Measurements from ENCODE around the gene PLEKHG4B. TPM values are rescaled to one million over a fixed set of nuclear protein-coding genes. Genes with fewer than 3 reads are reported as not detected.

Gene PLEKHG4B
- total RNA-seq, 1 experiment from 2014 or later: 44.3 TPM

- peak overlapping the region in 2 of 3 experiments; percentile 49 to 71; a peak in 3 of 7 replicates for H3K27ac Mint-ChIP-seq
- no peak overlapping the region for H2BK15ac ChIP-seq (ENCODE audit: low read depth, low read length)
These were observed 17.9 kb downstream of the PLEKHG4B start for GRCh38 chr5:109826-110225.

More at GRCh38 chr5:109826-110225, 17.9 kb downstream of the PLEKHG4B start:
- no peaks in the 10 kb centered on the region for H3K79me1 ChIP-seq (ENCODE audit: insufficient read depth, low read depth, low read length, poor library complexity, severe bottlenecking)
- TF ChIP-seq, protein P1, sequence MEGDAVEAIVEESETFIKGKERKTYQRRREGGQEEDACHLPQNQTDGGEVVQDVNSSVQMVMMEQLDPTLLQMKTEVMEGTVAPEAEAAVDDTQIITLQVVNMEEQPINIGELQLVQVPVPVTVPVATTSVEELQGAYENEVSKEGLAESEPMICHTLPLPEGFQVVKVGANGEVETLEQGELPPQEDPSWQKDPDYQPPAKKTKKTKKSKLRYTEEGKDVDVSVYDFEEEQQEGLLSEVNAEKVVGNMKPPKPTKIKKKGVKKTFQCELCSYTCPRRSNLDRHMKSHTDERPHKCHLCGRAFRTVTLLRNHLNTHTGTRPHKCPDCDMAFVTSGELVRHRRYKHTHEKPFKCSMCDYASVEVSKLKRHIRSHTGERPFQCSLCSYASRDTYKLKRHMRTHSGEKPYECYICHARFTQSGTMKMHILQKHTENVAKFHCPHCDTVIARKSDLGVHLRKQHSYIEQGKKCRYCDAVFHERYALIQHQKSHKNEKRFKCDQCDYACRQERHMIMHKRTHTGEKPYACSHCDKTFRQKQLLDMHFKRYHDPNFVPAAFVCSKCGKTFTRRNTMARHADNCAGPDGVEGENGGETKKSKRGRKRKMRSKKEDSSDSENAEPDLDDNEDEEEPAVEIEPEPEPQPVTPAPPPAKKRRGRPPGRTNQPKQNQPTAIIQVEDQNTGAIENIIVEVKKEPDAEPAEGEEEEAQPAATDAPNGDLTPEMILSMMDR (conservative IDR thresholded peaks at IDR 0.05): no peak
- no peak overlapping the region for H3K23ac ChIP-seq (ENCODE audit: insufficient read length, low read depth, low read length)
- no peaks in the 10 kb centered on the region for H3K9me3 ChIP-seq (ENCODE audit: control insufficient read depth, low read depth, low read length)
- no peak overlapping the region for H2BK12ac ChIP-seq (ENCODE audit: insufficient read length, low read depth, low read length)
- H2AFZ ChIP-seq (ENCODE audit: low read length): no peak overlapping the region
- H3K4ac ChIP-seq (ENCODE audit: low read depth, low read length): no peak overlapping the region
- no peak overlapping the region for H4K91ac ChIP-seq (ENCODE audit: insufficient read length, low read depth, low read length)
- no peak overlapping the region for H4K8ac ChIP-seq (replicated peaks; ENCODE audit: insufficient read length, low read depth, low read length)
- H3K18ac ChIP-seq (ENCODE audit: insufficient read length, low read depth, low read length): no peak overlapping the region
- Mint-ChIP-seq H3K36me3 (ENCODE audit: insufficient read depth in 1 of 3, low read depth in 3 of 3) (peaks cover 43 to 60% (median 51%) of the 10 kb centered on the region in 3 experiments), H3K27me3 (ENCODE audit: low read depth) (no peaks in the 10 kb centered on the region), H3K4me3 (no peak overlapping the region; a peak in 1 of 5 replicates), H3K4me1 (peaks cover 23 to 24% of the 10 kb centered on the region in 2 experiments), H3K9me3 (no peaks in the 10 kb centered on the region; a peak in 1 of 5 replicates)
- H2AK5ac ChIP-seq (ENCODE audit: insufficient read length, low read length): no peak overlapping the region
- no peak overlapping the region for H3K4me2 ChIP-seq (ENCODE audit: insufficient read depth, insufficient read length, low read length)
- H2BK20ac ChIP-seq (ENCODE audit: low read depth, low read length, poor library complexity, severe bottlenecking): no peak overlapping the region
- DNase-seq: no peak
- H3K27ac ChIP-seq (ENCODE audit: insufficient read length, low read depth, low read length): no peak overlapping the region
- H3K4me1 ChIP-seq (ENCODE audit: insufficient read depth, low read length): peaks cover 6% of the 10 kb centered on the region
- WGBS (ENCODE audit: extremely low coverage, insufficient read length, low lambda C conversion rate): no CpG with 5 or more reads among the region's 14 CpGs
- no peak overlapping the region for H4K5ac ChIP-seq (ENCODE audit: insufficient read length, low read depth, low read length)
- H2BK5ac ChIP-seq (ENCODE audit: insufficient read length, low read length): no peak overlapping the region
- H3T11ph ChIP-seq (ENCODE audit: low read length): no peak overlapping the region
- H3K27me3 ChIP-seq (ENCODE audit: insufficient read depth, low read length): no peaks in the 10 kb centered on the region
- H3K14ac ChIP-seq (ENCODE audit: insufficient read depth, low read length): no peak overlapping the region
- peaks cover 2% of the 10 kb centered on the region; the same call in 1 of the 2 replicates for H3K79me2 ChIP-seq (ENCODE audit: insufficient read depth, low read length)
- H3K9ac ChIP-seq (ENCODE audit: extremely low read depth, insufficient read length, low read length): no peak overlapping the region
- no peaks in the 10 kb centered on the region for H3K23me2 ChIP-seq (ENCODE audit: insufficient read length, low read depth, low read length, poor library complexity, severe bottlenecking)
- H3K56ac ChIP-seq (ENCODE audit: insufficient read length, low read depth, low read length): no peak overlapping the region
- no peak overlapping the region for H2BK120ac ChIP-seq (ENCODE audit: low read depth, low read length, poor library complexity, severe bottlenecking)
- H4K20me1 ChIP-seq (ENCODE audit: control insufficient read depth, insufficient read depth, insufficient read length): no peaks in the 10 kb centered on the region

Data from H9 (cell line).